HepG2 (cell line): ENCODE data around the gene RIMKLB. TPM values are rescaled to one million over a fixed set of nuclear protein-coding genes. Genes with fewer than 3 reads are reported as not detected.

Source experiments
- ATAC-seq: fragments of 200-7000 bp; cut with Tn5 transposase; 3 replicates; pipeline ENCODE4 v1.9.1; 2020; ENCODE audit warnings: mild to moderate bottlenecking, moderate library complexity
- BruUV-seq: library from RNA; stranded (reverse); fragments of 400-500 nt; replicated peaks from 2 replicates; lab custom pipeline; 2021; lab: Mats Ljungman, UMichigan
- CTCF ChIA-PET: fragments of 300-600 bp; formaldehyde crosslinking; extraction: SDS; loops from one replicate; lab custom pipeline; 2021; ENCODE audit warnings: low total read pairs, inconsistent platforms, low intra/inter-chr PET ratio; lab: Yijun Ruan, JAX
- POLR2A ChIA-PET: fragments of 350-600 bp; sonication (Branson Sonifier 250); formaldehyde crosslinking; loops from one replicate; lab custom pipeline; 2020; ENCODE audit warnings: antibody characterized with exemption, inconsistent platforms; lab: Yijun Ruan, JAX
- DNase-seq: peaks from one replicate; pipeline ENCODE4 v3.0.0-alpha.2; 2015; ENCODE audit warnings: low spot score
- FAIRE-seq: peaks from 3 replicates; lab custom pipeline; 2011; peaks lifted over from hg19 to GRCh38; lab: Jason Lieb, UNC
- H2AFZ ChIP-seq: one replicate; pipeline ENCODE4 v1.6.1; 2011; ENCODE audit warnings: low read length, inconsistent platforms
- H3K27ac ChIP-seq: fragments of 300-600 bp; 3 replicates; pipeline ENCODE4 v1.8.0; 2011; ENCODE audit warnings: mixed run types, mild to moderate bottlenecking, mixed read lengths, low read length, inconsistent platforms; ENCODE audit not compliant: insufficient read depth; ENCODE audit errors: extremely low read length
- H3K27me3 ChIP-seq, 2 experiments: fragments of 200-600 bp in 1 of 2; 2 replicates in 1 of 2; 3 replicates in 1 of 2; pipeline versions ENCODE4 v1.6.0 to v1.8.0; 2011; ENCODE audit warnings: low read length in 2 of 2, mild to moderate bottlenecking in 2 of 2, moderate library complexity in 2 of 2, inconsistent platforms in 1 of 2; ENCODE audit not compliant: insufficient read depth in 2 of 2, control insufficient read depth in 1 of 2
- H3K36me3 ChIP-seq, 2 experiments: fragments of 200-600 bp in 1 of 2; replicated peaks in 1 of 2; 2 replicates in 1 of 2; 3 replicates in 1 of 2; pipeline versions ENCODE4 v1.5.1 to v1.8.0; 2011; ENCODE audit warnings: low read length in 2 of 2, inconsistent platforms in 1 of 2; ENCODE audit not compliant: insufficient read depth in 2 of 2, control insufficient read depth in 1 of 2
- H3K4me1 ChIP-seq: 2 replicates; pipeline ENCODE4 v1.5.1; 2012; ENCODE audit warnings: low read length, inconsistent platforms; ENCODE audit not compliant: insufficient read depth
- H3K4me2 ChIP-seq: 2 replicates; pipeline ENCODE4 v1.6.0; 2011; ENCODE audit warnings: low read depth, low read length, inconsistent platforms
- H3K4me3 ChIP-seq, 3 experiments: fragments of 200-600 bp in 1 of 3; sonication (generic), shearing (Covaris generic) in 1 of 3; replicated peaks in 1 of 3; 2 replicates each; pipeline ENCODE4 v1.5.1; 2011 to 2016; ENCODE audit warnings: low read length in 3 of 3, inconsistent platforms in 2 of 3, low read depth in 2 of 3, mild to moderate bottlenecking in 2 of 3, control low read depth in 1 of 3, mixed read lengths in 1 of 3; ENCODE audit not compliant: insufficient read depth in 1 of 3
- H3K79me2 ChIP-seq: one replicate; pipeline ENCODE4 v1.6.1; 2011; ENCODE audit warnings: low read length, inconsistent platforms; ENCODE audit not compliant: insufficient read depth
- H3K9ac ChIP-seq: 2 replicates; pipeline ENCODE4 v1.6.0; 2011; ENCODE audit warnings: mild to moderate bottlenecking, low read depth, low read length, inconsistent platforms; ENCODE audit not compliant: insufficient read depth
- H3K9me3 ChIP-seq: 2 replicates; pipeline ENCODE4 v1.5.1; 2012; ENCODE audit warnings: mild to moderate bottlenecking, low read length
- H4K20me1 ChIP-seq: 2 replicates; pipeline ENCODE4 v1.6.0; 2011; ENCODE audit warnings: inconsistent platforms, mild to moderate bottlenecking, low read length, moderate library complexity; ENCODE audit not compliant: insufficient read depth
- CTCF ChIP-seq: sonication (generic); formaldehyde crosslinking; IDR thresholded peaks from 2 replicates; pipeline ENCODE4 v1.5.0; 2020; ENCODE audit warnings: mild to moderate bottlenecking, missing genetic modification reagents, moderate library complexity
- STAG1 ChIP-seq: sonication (generic); formaldehyde crosslinking; IDR thresholded peaks from 2 replicates; pipeline ENCODE4 v1.4.0; 2020; ENCODE audit warnings: missing genetic modification reagents
- WGBS: methylation state at CpG from one replicate; pipeline ENCODE4 v1.1.6; 2017; ENCODE audit warnings: low lambda C conversion rate; 5-methylcytosine and 5-hydroxymethylcytosine counted together
- in situ Hi-C: cut with HindIII; loops from 2 replicates; pipeline ENCODE4 v1.10.0; 2017; ENCODE audit warnings: low pct_unique_long_range_greater_than_20kb; ENCODE audit not compliant: extremely low pct_ligation_motif_present
- intact Hi-C: fragments of 100-400 bp; cut with micrococcal nuclease; formaldehyde crosslinking; loops from one replicate; pipeline ENCODE4 v1.10.0; 2022; ENCODE audit not compliant: unreplicated experiment
- polyA plus RNA-seq, 8 experiments: library from polyadenylated mRNA; depleted of rRNA in 3 of 8; stranded (reverse) in 7 of 8; unstranded in 1 of 8; fragments of >200 nt; fragmentation: Illumina TruSeq in 4 of 8; extraction: Trizol in 4 of 8; gene quantifications; 2 replicates each; pipeline versions ENCODE4 v1.2.1 to v1.2.3, GENCODE V29; 2011 to 2016; ENCODE audit warnings: low read depth in 4 of 8, missing spikeins in 1 of 8, mixed read lengths in 1 of 8; ENCODE audit not compliant: insufficient read depth in 1 of 8
- total RNA-seq, 5 experiments: library from RNA; depleted of rRNA; stranded (reverse); fragments of >200 nt; fragmentation: Illumina TruSeq; extraction: Trizol; gene quantifications; 2 replicates each; pipeline ENCODE4 v1.2.3, GENCODE V29; 2016; ENCODE audit warnings: low read depth in 1 of 5
- TF ChIP-seq, protein P1 (sequence below): sonication (generic); formaldehyde crosslinking; IDR thresholded peaks from 2 replicates; pipeline ENCODE4 v1.4.0; 2020; ENCODE audit warnings: missing genetic modification reagents, borderline replicate concordance

The RIMKLB gene
- total and polyA plus RNA-seq, 2 of the 13 experiments (the other 11 are each of a cell fraction or from before 2014, with no cell fraction given) = 0.33 to 0.40 TPM

DNA sequence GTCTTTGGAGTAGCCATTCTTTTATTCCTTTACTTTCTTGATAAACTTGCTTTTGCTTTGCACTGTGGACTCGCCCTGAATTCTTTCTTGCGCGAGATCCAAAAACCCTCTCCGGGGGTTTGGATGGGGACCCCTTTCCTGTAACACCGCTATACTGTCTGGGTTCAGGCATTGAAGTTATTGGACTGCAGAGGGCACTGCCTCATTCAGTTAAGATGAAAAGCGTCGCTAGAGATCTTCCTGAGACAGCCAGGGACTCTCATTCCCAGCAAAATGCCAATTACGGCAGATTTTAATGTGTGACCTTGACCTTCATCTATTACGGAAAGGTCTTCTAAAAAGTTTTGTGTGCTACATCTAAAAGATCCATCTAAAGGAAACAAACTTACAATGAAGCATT, 17.3 kb upstream of the RIMKLB start:
- H3K27me3 ChIP-seq = 0 out of 5 replicates have a peak, but pooled peaks cover 0 to 2% of the 10 kb centered on the region in 2 experiments
- intact Hi-C loops = no loop called here
- no peaks in the 10 kb centered on the region for H3K9me3 ChIP-seq
- no peak overlapping the region for H2AFZ ChIP-seq
- no peaks in the 10 kb centered on the region for H3K79me2 ChIP-seq
- no peak overlapping the region for H3K27ac ChIP-seq
- no peaks in the 10 kb centered on the region for H3K36me3 ChIP-seq
- no peak overlapping the region for H3K4me3 ChIP-seq
- no peak overlapping the region for H3K4me2 ChIP-seq
- 33% methylated on average over 8 of the region's 9 CpGs for WGBS
- ChIA-PET CTCF (interaction anchor here (2.1 kb wide), 1 partner anchor 210 kb away, joined by 14 read pairs; no protein-coding TSS in a partner anchor), POLR2A (no interaction called here)
- FAIRE-seq (no peak), DNase-seq (no peak), ATAC-seq (peak; percentile 44; the same call in 1 of the 3 replicates)
- H4K20me1 ChIP-seq = no peaks in the 10 kb centered on the region
- TF ChIP-seq CTCF (CRISPR knock-in tag) (peak; percentile 25; the same call in 1 of the 2 replicates), STAG1 (CRISPR knock-in tag) (0 out of 2 replicates have a peak, but pooled peaks have one; percentile 9)
- TF ChIP-seq, protein P1, sequence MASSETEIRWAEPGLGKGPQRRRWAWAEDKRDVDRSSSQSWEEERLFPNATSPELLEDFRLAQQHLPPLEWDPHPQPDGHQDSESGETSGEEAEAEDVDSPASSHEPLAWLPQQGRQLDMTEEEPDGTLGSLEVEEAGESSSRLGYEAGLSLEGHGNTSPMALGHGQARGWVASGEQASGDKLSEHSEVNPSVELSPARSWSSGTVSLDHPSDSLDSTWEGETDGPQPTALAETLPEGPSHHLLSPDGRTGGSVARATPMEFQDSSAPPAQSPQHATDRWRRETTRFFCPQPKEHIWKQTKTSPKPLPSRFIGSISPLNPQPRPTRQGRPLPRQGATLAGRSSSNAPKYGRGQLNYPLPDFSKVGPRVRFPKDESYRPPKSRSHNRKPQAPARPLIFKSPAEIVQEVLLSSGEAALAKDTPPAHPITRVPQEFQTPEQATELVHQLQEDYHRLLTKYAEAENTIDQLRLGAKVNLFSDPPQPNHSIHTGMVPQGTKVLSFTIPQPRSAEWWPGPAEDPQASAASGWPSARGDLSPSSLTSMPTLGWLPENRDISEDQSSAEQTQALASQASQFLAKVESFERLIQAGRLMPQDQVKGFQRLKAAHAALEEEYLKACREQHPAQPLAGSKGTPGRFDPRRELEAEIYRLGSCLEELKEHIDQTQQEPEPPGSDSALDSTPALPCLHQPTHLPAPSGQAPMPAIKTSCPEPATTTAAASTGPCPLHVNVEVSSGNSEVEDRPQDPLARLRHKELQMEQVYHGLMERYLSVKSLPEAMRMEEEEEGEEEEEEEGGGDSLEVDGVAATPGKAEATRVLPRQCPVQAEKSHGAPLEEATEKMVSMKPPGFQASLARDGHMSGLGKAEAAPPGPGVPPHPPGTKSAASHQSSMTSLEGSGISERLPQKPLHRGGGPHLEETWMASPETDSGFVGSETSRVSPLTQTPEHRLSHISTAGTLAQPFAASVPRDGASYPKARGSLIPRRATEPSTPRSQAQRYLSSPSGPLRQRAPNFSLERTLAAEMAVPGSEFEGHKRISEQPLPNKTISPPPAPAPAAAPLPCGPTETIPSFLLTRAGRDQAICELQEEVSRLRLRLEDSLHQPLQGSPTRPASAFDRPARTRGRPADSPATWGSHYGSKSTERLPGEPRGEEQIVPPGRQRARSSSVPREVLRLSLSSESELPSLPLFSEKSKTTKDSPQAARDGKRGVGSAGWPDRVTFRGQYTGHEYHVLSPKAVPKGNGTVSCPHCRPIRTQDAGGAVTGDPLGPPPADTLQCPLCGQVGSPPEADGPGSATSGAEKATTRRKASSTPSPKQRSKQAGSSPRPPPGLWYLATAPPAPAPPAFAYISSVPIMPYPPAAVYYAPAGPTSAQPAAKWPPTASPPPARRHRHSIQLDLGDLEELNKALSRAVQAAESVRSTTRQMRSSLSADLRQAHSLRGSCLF (CRISPR knock-in tag) = no peak
- no peak overlapping the region for H3K9ac ChIP-seq
- in situ Hi-C loops = loop anchor here (5.0 kb wide), 2 partner anchors 212 to 362 kb away; no protein-coding TSS in a partner anchor
- H3K4me1 ChIP-seq = no peaks in the 10 kb centered on the region
- BruUV-seq = no TSS peak
